ENCODE measurements around the gene BTAF1. TPM values are rescaled to one million over a fixed set of nuclear protein-coding genes. Genes with fewer than 3 reads are reported as not detected.

Gene BTAF1
- total RNA-seq, 1 donor from 2014 or later: 34.6 TPM

GRCh38 chr10:92052088-92052487 is 128.5 kb downstream of the BTAF1 start:
- Mint-ChIP-seq H3K27me3 (ENCODE audit: unreplicated experiment) (no peaks in the 10 kb centered on the region), H3K27ac (ENCODE audit: unreplicated experiment) (no peak overlapping the region), H3K36me3 (ENCODE audit: unreplicated experiment) (no peaks in the 10 kb centered on the region), H3K4me1 (ENCODE audit: unreplicated experiment) (no peaks in the 10 kb centered on the region), H3K4me3 (ENCODE audit: unreplicated experiment) (no peak overlapping the region), H3K9me3 (ENCODE audit: unreplicated experiment) (no peaks in the 10 kb centered on the region)
- no peak for DNase-seq (ENCODE audit: extremely low spot score, unreplicated experiment)
- TF ChIP-seq, protein P1, sequence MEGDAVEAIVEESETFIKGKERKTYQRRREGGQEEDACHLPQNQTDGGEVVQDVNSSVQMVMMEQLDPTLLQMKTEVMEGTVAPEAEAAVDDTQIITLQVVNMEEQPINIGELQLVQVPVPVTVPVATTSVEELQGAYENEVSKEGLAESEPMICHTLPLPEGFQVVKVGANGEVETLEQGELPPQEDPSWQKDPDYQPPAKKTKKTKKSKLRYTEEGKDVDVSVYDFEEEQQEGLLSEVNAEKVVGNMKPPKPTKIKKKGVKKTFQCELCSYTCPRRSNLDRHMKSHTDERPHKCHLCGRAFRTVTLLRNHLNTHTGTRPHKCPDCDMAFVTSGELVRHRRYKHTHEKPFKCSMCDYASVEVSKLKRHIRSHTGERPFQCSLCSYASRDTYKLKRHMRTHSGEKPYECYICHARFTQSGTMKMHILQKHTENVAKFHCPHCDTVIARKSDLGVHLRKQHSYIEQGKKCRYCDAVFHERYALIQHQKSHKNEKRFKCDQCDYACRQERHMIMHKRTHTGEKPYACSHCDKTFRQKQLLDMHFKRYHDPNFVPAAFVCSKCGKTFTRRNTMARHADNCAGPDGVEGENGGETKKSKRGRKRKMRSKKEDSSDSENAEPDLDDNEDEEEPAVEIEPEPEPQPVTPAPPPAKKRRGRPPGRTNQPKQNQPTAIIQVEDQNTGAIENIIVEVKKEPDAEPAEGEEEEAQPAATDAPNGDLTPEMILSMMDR (IDR thresholded peaks at IDR 0.05): no peak

DNA sequence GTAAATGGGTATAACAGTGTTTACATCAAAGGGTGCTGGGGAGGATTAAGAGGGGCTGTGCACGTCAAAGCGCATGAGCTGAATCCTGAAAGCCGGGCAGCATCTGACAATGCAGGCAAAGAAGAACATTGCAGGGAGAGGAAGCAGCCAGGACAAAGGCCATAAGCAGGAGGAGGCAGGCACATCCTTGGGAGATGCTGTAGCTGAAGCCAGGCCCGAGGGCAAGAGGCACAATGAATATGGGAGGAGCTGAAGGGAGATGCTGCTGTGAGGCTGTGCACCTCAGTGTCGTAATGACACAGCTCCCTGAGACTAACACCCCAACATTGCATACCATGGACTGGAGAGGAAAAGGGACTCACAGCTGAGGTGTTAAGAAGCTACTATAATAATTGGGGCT is 129.2 kb downstream of the BTAF1 start:
- no peak overlapping the region for H3K4me3 Mint-ChIP-seq (ENCODE audit: unreplicated experiment)
- no peaks in the 10 kb centered on the region for H3K4me1 Mint-ChIP-seq (ENCODE audit: unreplicated experiment)
- TF ChIP-seq, protein P1 (IDR thresholded peaks at IDR 0.05): no peak
- no peak for DNase-seq (ENCODE audit: extremely low spot score, unreplicated experiment)
- H3K27me3 Mint-ChIP-seq (ENCODE audit: unreplicated experiment): no peaks in the 10 kb centered on the region
- H3K9me3 Mint-ChIP-seq (ENCODE audit: unreplicated experiment): no peaks in the 10 kb centered on the region
- no peaks in the 10 kb centered on the region for H3K36me3 Mint-ChIP-seq (ENCODE audit: unreplicated experiment)
- H3K27ac Mint-ChIP-seq (ENCODE audit: unreplicated experiment): no peak overlapping the region

GRCh38 chr10:92054807-92055206 is 131.2 kb downstream of the BTAF1 start:
- no peaks in the 10 kb centered on the region for H3K4me1 Mint-ChIP-seq (ENCODE audit: unreplicated experiment)
- no peaks in the 10 kb centered on the region for H3K27me3 Mint-ChIP-seq (ENCODE audit: unreplicated experiment)
- no peak for DNase-seq (ENCODE audit: extremely low spot score, unreplicated experiment)
- H3K36me3 Mint-ChIP-seq (ENCODE audit: unreplicated experiment): no peaks in the 10 kb centered on the region
- TF ChIP-seq, protein P1 (IDR thresholded peaks at IDR 0.05): no peak
- H3K4me3 Mint-ChIP-seq (ENCODE audit: unreplicated experiment): no peak overlapping the region
- H3K9me3 Mint-ChIP-seq (ENCODE audit: unreplicated experiment): no peaks in the 10 kb centered on the region
- H3K27ac Mint-ChIP-seq (ENCODE audit: unreplicated experiment): no peak overlapping the region

DNA sequence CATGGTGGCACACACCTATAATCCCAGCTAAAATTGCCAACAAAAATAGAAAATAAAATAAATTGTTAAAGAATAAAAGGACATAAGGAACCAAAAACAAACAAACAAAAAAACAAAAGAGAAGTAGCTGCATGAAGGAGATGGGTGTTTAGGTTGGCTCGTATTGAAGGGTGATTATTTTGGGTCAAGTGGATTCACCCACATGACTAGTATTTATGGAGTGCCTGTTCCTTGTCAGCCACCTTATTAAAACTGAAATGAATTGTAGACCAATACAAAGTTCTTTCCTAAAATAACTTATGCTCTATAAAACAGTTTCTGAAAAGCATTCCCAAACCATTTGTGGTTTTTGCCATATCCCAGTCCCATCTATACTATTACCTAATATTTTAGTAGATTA is 138.7 kb downstream of the BTAF1 start:
- no peaks in the 10 kb centered on the region for H3K36me3 Mint-ChIP-seq (ENCODE audit: unreplicated experiment)
- H3K27me3 Mint-ChIP-seq (ENCODE audit: unreplicated experiment): no peaks in the 10 kb centered on the region
- no peaks in the 10 kb centered on the region for H3K9me3 Mint-ChIP-seq (ENCODE audit: unreplicated experiment)
- TF ChIP-seq, protein P1 (IDR thresholded peaks at IDR 0.05): no peak
- no peaks in the 10 kb centered on the region for H3K4me1 Mint-ChIP-seq (ENCODE audit: unreplicated experiment)
- H3K4me3 Mint-ChIP-seq (ENCODE audit: unreplicated experiment): no peak overlapping the region
- DNase-seq (ENCODE audit: extremely low spot score, unreplicated experiment): no peak
- H3K27ac Mint-ChIP-seq (ENCODE audit: unreplicated experiment): no peak overlapping the region

GRCh38 chr10:92064506-92064905 is 140.9 kb downstream of the BTAF1 start:
- no peak overlapping the region for H3K27ac Mint-ChIP-seq (ENCODE audit: unreplicated experiment)
- H3K4me1 Mint-ChIP-seq (ENCODE audit: unreplicated experiment): no peaks in the 10 kb centered on the region
- H3K36me3 Mint-ChIP-seq (ENCODE audit: unreplicated experiment): no peaks in the 10 kb centered on the region

More at GRCh38 chr10:92064506-92064905, 140.9 kb downstream of the BTAF1 start:
- no peak overlapping the region for H3K4me3 Mint-ChIP-seq (ENCODE audit: unreplicated experiment)
- H3K9me3 Mint-ChIP-seq (ENCODE audit: unreplicated experiment): no peaks in the 10 kb centered on the region
- DNase-seq (ENCODE audit: extremely low spot score, unreplicated experiment): no peak
- no peaks in the 10 kb centered on the region for H3K27me3 Mint-ChIP-seq (ENCODE audit: unreplicated experiment)
- TF ChIP-seq, protein P1 (IDR thresholded peaks at IDR 0.05): no peak
